ENCODE results near the gene SIT1.

The SIT1 gene, protein sequence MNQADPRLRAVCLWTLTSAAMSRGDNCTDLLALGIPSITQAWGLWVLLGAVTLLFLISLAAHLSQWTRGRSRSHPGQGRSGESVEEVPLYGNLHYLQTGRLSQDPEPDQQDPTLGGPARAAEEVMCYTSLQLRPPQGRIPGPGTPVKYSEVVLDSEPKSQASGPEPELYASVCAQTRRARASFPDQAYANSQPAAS

DNA sequence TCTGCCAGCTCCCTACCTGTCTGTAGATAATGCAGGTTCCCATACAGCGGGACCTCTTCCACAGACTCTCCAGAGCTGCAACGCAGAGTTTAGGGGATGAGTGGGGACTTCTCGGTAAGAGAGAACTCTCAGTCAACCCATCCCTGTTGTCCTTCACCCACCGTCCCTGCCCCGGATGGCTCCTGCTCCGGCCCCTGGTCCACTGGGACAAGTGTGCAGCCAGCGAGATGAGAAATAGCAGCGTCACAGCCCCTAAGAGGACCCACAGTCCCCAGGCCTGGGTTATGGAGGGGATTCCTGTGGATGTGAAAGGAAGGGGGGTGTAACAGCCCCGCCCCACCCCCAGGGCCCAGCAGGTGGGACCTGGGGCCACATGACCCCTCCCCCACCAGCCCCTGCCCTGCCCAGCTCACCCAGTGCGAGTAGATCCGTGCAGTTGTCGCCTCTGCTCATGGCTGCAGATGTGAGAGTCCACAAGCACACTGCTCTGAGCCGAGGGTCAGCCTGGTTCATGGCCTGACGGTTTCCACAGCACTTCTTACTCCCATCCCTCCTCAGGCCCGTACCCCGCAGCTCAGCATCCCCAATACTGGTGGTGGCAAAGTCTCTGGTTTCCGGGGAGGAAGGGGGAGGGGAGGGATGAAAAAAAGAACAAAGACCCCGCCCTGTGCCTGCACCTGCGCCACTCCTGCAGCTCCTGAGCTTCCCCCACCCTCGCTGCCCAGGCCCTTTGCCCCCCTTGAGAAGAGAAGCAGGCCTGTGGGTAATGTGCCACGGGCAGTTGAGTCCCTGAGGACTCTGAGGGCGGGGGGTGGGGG, at the start of gene SIT1:
Gene SIT1, minus strand, starts transcription at position 591 of the 818 bp plus-strand sequence. Its CDS starts 78 bp downstream, at position 513.
- DNase-seq, result peak; percentile 41

DNA sequence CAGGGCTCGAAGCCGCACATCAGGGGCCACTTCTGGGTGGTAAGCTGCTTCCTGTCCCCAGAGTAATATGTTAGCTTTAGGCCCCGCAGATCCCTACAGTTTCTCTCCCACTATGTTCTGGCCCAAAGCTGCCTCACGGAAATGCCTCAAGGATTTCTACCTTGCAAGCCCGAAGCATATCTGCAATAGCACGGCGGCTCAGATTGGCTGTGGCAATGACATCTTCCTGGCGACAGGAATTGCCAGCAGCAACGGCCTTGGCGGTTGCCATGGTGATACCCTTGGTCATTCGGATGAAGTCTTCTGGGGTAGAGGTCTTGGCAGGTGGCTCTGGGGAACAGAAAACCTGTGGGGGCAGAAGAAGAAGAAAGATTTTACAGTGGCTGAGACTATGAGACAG, 49.3 kb upstream of the SIT1 start:
- DNase-seq, result no peak

DNA sequence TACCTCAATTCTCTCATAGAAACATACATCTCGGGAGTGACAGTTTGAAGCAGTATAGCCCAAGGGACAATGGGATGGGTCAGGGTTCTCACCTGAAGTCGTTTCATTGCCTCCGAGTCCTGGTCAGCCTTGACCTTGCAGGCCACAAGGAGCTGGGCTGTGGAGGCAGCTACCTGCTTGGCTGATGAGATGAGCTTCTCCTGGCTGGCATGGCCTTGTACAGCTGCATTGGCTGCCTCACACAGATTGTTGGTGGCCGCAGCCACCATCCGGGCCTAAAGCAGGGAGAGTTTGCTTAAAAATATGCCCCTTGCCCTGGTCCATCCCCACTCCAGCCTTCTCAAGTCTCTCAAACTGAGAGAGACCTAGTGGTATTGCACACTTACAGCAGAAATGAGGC, 47.5 kb upstream of the SIT1 start:
- DNase-seq, result no peak

DNA sequence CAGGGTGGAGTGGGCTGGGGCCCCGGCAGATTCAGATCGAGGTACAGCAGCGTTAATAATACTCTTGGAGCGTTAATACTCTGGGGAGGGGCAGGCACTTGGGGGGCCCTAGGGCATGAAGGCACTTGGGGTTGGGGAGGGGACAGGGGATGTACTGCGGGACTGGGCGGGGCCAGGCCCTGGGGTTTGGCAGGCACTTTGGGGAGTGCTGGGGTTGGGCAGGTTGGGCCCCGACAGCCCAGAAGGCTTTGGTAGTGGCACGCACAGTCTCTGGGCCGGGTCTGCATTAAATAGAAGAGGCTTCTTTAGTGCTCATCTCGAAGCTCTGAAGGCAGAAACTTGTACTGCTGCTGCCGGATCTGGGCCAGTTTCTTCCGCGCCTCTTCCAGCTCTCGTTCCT, 46.8 kb upstream of the SIT1 start:
- DNase-seq, result no peak

DNA sequence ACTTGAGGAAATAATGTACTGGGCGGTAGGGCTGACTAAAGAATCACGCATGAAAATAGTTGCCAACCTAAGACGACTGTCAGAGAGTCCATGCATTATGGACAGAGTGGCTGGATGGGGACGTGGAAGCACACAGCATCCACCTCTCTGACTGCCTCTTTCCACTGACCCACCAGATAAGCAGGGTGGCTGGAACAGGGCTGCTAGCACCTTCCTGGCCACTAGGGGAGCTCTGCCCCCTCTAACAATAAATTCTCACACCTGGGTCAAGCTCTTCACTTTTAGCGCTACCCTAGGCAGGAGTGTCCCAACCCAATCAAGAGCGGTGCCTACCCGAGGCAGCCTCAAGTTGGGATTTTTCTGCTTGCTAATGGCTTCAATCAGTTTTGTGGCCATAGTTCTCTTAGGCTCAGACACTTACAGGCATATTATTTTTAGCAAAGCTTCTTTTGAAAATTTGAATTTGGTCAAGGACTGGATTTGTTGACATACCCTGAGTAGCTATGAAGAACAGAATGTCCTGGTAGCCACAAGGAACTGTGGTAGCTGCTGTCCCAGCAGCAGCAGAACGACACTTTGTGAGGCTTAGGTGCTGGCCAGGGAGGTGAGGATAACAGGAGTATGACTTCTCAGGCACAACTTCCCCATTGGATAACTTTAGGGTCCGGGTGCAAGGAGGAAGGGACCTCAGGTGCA, 45.9 kb upstream of the SIT1 start:
- DNase-seq, result no peak

DNA sequence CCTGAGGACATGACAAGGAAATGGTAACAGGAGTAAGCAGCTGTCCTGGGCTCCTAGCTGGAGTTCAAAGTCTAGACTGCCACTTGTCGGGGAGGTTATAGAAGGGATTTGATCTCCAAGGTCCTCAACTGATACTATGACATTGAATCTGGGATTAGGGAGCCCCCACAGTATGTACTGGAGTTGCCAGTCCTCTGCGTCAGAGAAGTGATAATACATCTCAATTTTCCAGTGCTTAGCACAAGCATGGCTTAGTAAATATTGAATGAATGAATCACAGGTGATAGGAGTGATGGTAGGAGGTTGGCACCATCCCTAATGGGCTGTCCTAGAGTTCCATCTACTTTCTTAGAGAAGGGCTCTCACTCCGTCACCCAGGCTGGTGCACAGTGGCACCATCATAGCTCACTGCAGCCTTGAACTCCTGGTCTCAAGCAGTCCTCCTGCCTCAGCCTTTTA, 45.2 kb upstream of the SIT1 start:
- no peak for DNase-seq

DNA sequence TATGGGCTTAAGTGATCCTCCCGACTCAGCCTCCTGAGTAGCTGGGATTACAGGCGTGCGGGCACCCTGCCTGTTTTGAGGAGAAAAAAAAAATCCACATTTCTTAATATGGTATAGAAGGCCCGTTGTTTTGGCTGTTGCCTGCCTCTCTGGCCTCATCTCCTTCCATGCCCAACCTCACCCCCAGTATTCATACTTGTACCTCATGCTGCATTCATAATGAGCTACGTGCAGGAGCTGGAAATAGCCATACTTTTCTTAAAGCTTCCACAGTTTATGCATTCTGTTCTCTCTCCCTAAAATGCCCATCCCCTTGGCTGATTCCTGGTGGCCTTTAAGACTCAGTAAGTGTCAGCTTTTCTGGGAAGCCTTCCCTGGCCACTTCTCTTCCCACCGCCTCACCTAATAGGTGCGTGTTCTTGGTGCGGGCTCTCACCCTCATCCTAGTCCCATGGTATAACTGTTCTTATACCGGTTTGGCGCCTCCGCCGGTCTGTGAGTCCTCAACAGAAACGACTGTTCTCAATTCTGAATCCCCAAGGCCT, 41.1 kb upstream of the SIT1 start:
- DNase-seq, result no peak

DNA sequence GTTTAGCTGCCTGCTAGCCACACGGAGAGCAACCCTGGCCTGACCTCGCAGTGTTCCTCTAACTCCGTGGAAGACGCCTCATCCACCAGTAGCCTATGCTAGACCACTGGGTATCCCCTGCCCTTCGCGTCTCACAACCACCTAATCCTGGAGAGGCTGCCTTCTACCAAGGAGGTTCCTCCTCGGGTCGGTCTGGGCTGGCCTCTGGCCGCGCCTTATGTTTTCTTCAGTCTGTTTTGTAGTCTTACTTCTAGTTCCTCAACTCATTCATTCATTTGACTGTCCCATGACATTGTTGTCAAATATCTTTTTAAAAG, 40.6 kb upstream of the SIT1 start:
- DNase-seq, result no peak

DNA sequence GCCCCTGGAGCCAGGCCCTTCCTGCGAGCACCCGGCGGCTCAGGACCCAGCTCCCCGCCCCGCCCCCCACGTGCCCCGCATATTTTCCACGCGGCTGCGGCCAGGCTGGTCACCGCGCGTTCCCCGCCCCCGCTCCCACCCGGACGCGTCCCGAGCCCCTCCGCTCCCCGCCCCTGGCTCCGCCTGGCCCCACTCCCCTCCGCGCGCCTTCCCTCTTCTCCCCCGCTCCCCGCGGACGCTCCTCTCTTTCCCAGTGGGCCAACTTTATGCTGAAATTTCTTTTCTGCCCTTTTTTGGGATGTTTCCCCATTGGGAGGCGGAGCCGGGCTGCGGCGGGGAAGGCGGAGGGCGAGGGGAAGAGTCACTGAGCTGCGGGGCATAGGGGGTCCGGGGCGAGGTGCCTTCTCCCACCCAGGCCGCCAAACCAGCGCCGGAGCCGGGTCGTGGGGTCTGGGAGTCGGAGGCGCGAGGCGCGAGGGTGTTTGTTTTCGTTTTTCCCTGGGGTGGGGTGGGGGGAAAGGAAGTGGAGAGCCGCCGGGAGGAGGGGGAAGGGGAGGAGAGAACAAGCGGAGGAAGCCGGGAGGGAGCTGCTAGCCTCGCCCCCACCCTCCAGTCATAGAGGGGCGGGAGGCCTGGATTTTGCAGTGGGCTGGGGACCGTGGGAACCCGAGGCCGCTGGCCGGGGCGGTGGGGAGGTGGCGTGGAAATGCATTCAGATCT, 40.0 kb upstream of the SIT1 start:
- DNase-seq, result peak; percentile 6

DNA sequence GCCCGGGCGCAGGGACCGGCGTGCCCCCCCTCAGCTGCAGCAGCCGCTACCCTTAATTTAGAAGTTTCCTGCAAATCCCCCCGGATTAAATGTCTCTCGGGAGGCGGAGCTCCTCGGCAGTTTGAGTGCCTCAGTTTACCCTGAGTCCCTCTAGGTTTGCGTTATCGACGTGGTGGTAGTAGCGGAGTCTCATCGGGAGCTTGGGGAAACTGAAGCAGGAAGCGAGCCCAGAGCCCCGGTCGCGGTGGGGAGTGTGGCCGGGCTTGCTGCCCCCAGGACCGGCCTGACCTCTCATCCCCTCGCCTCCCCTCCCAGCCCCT, 39.5 kb upstream of the SIT1 start:
- no peak for DNase-seq

DNA sequence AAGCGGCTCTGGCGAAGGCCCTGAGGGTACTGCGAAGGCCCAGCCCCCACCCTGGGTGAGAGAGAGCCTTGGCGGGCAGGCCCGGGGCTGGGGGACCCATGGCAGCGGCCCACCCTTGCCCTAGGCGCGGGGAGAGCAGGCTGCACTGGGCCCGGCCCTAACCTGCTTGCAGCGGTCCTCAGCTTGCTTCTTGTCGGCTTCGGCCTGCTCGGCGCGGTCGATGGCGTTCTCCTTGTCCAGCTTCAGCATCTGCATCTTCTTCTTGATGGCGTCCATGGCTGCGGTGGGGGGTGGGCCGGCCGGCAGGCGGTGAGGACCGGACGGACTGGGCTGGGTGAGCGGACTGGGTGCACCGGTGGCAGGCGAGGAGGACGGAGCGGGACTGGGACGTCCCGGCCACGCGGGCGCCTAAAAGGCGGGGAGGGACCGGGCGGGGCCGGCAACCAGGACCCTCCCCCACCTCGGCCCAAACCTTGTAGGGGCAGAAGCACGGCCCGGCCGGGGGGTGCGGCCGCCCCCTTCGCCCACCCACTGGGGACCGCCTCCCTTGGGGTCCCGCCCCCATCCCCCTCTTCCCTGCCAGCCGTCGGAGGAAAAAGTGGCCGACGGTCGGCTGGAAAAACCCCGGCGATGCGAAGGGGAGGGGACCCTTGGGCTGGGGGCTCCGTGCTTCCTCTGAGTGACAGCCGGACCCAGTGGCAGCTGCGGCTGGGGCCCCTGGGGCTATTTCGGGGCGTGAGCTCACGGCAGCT, 39.0 kb upstream of the SIT1 start, which contains the start of gene TPM2:
Gene TPM2, minus strand, starts transcription at position 384 of the 752 bp plus-strand sequence. Its CDS starts 108 bp downstream, at position 276.
- no peak for DNase-seq

DNA sequence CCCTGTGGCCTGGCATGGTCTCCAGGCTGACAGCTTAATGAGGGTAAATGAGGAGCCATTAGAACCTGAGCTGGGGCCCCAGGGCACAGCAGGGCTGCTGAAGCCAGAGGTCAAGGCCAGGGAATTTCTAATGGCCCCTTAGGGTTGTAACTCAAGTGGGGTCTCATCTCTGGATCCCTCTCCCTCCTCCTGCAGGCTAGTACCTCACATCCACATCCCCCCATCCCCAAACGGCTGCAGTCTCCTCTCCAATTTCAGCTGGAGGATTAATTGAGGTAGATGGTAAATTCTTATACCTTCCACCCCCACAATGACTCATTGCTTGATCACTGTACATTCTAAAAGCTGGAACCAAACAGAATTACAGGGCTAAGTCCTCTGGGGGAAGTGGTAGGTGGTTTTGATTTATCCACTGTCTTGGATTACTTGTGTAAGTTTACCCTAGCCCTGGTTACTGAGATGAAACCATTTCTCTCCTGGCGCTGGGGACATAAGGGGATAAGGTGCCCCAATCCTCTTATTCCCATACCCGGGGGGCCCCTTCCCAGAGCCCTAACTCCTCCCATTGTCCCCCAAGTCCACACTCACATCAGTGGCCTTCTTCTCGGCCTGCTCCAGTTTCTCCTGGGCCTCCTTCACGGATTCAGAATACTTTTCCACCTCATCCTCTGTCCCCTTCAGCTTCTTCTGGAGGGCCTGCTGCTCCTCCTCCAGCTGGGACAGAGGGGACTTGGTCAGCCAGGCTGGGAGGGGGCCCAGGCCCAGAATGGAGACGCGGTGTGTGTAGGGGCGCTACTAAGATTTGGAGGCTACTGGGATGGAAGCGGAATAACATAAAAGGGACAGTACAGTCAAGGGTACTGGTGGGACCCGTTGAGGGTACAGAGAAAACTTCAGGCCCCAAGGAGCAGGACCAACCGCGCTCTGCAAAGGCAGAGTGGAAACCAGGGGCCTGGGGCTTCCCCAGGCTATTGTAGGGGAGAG, 38.1 kb upstream of the SIT1 start:
- DNase-seq, result no peak

DNA sequence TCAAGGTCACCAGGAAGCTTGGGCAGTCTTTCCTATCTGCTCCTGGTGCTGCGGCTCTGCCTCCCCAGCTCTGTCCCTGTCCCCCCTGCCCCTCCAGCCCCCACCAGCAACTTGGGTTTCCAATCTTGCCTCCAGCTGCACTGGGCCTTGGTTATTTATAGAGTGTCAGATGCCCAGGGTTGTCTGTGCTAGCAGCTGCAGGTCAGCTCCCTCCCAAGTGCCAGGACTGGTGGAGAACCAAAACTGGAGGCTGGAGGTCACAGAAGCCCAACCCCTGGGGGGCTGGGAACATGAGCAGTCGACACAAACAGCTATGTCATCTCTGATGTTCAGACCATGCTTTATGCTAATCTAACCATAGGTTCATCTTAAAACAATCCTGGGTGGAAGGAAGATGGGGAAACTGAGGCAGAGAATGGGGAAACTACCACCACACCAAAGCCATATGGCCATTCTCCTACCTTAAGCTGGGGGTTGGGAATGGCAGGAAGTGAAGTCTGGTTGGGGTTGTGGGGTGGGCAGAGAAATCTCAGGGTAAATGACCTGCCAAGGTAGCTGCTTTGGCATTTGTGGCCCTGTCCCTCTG, 37.3 kb upstream of the SIT1 start:
- DNase-seq, result no peak

DNA sequence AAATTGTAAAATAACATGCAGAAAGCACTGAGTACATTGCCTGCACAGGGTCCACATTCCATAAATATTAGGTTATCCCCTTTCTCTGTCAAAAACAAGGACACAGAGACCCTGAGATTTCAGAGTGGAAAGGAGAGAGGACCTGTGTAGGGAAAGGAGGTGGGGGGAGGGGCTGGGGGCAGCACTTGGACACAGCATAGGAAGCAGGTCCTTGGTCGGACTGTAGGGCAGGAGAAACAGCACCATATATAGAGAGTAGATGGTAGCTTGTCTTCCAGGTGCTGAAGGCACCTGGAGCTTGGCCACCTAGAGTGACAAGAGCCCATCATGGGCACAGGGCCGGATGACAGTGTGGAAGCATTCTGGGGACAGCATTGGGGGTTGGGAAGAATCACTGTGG, 36.6 kb upstream of the SIT1 start:
- DNase-seq, result no peak

DNA sequence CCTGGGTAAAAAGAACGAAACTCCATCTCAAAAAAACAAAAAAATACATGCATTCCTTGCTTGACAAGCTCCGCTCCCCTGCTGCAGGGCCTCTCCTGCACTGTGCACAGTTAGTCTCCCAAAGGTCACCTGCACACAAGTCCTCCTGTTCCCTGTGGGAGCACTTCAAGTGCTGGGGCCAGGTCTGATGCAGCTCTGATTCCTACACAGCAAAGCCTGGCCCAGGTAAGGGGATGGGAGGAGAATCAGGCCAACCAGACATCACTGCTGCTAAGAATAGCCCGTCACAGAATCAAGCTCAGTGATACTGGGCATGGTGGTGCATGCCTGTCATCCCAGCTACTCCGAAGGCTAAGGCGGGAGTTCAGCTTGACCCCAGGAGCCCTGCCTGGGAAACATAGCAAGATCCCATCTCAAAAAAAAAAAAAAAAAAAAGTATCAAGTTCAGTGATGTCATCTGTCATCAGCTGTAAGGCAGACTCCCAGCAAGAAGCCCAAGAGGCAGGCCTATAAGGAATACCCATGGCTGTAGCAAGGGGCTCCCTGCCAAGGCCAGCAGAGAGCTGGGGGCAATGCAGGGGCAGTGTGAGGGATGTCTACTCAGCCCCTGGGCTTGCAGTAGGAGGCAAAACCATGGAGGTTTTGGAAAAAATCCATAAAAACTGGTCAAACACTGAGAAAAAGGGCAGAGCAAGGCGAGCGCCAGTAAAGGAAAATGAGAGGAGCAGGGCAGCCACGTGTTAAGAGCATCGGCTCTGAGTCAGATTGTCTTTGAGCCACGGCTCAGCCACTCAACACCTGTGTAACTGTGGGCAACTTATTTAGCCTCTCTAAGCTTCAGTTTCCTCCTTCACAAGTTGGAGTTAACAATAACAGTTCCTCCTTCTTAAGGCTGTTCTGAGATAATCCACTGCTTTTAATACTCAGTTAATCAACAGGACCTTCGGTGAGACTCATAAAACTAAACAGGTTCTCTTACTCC, 35.8 kb upstream of the SIT1 start:
- no peak for DNase-seq

DNA sequence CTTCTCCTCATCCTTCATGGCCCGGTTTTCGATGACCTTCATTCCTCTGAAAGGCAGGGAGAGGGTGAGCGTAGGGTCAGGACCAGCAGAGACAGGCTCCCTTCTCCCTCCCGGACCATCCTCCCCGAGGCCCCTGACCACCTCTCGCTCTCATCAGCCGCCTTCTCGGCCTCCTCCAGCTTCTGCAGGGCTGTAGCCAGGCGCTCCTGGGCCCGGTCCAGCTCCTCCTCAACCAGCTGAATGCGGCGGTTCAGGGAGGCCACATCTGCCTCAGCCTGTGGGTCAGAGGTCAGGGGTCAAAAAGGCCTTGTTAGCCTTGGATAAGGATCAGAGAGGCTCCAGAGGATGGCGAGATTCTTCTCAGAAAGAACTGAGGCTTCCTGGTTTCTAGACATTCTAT, 34.8 kb upstream of the SIT1 start:
- DNase-seq, result no peak

DNA sequence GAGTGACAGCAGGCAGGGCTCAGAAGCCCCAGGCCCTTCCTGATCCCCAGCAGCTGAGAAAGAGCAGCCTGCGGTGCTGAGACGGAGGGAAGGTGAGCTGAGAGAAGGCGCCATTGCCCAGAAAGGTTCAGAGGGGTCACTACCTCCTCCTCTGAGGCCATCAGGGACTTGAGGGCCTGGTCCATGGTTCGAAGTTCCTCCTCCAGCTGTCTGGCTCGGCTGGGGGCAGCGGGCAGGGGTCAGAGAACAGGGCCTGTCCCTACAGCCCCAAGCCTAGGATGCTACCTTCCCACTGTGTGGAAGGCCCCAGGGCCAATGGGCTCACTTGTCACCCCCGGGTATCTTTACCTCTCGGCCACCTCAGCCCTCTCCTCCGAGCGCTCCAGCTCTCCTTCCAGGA, 34.2 kb upstream of the SIT1 start:
- no peak for DNase-seq

DNA sequence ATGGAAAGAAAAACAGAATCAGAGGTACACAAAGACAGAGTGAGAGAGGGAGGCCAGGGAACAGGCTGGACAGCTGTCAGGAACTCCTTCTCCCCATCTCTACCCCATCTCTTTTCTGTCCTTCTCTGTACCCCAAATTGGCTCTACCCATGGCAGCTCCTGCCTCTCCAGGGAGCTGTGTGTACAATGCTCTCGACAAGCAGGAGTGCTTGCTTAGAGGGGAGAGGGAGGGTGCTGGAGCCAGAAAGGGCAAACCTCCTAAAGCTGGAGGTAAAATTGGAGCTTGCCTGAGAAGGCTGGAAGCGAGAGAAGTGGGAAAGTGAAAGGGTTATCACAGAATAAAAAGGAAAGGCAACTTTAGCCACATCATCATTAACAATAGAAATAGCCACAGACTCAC, 32.6 kb upstream of the SIT1 start:
- DNase-seq, result no peak

DNA sequence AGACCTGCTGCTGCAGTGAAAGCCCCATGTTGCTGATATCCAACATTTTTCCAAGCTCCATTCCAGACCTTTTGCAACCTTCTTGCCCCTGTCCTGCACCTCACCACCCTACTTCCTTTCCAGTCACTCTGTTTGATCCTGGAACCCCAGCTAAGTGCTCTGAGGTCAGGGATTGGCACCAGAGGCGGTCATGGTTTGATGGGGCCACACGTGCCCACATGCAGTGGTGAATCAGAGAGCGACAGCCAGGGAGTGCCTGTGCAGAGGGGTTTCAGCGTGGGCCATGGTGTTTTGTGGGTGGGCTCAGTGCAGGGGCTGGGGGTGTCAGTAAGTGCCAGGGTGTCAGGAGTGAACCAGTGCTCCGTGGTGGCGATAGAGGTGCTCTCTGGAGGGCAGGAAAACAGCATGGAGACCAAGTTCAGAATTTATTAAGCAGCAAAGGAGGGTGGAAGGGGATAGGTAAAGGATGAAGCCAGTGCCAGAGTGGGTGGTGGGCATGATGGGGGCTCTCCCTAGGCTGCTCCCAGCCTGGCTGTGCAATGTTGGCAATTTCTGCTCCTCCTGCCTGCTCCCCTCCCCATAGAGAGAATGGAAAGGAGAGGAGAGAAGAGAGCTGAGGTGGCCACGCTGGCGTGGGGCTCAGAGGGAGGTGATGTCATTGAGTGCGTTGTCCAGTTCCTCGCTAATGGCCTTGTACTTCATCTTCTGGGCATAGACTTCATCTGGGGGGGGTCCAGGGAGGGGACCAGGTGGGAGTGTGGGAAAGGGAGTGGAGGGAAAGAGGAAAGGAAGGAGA, 32.0 kb upstream of the SIT1 start:
- DNase-seq, result no peak
